ENCODE measurements around the gene PRSS3. TPM values are rescaled to one million over a fixed set of nuclear protein-coding genes. Genes with fewer than 3 reads are reported as not detected.
A peak's percentile ranks its signal among the peaks of the same experiment; 100 is the strongest.
"Not testable (repeated sequence)": the region's sequence is repeated elsewhere in the genome, so short reads cannot be mapped to it uniquely, and the experiment has no call there.

The PRSS3 gene
- total and polyA plus RNA-seq, 3 experiments from 2014 or later: 0.72 to 0.84 TPM; not detected in 1

- Histone ChIP-seq H3K4me3 (ENCODE audit: low read length) (no peak overlapping the region), H3K27ac (ENCODE audit: low read depth, low read length) (no peak overlapping the region), H3K9me3 (ENCODE audit: low read length) (no peaks in the 10 kb centered on the region), H3K36me3 (ENCODE audit: insufficient read depth, low read length) (no peaks in the 10 kb centered on the region), H3K27me3 (ENCODE audit: insufficient read depth, low read length, poor library complexity, severe bottlenecking) (no peaks in the 10 kb centered on the region), H3K4me1 (ENCODE audit: insufficient read depth, low read length) (no peaks in the 10 kb centered on the region)
- Mint-ChIP-seq H3K4me1 (no peaks in the 10 kb centered on the region), H3K9me3 (peaks cover 0 to 3% (median 0%) of the 10 kb centered on the region in 5 donors), H3K27ac (no peak overlapping the region), H3K27me3 (peaks cover 6 to 43% of the 10 kb centered on the region in 2 donors), H3K36me3 (peaks cover 0 to 4% (median 0%) of the 10 kb centered on the region in 3 donors), H3K4me3 (no peak overlapping the region)
- ChIA-PET CTCF (no interaction called here), POLR2A (no interaction called here)
- no peak for DNase-seq
Measured at GRCh38 chr9:33799928-33800704, 4.8 kb downstream of the PRSS3 start.

- Histone ChIP-seq H3K27ac (ENCODE audit: low read depth, low read length) (no peak overlapping the region), H3K36me3 (ENCODE audit: insufficient read depth, low read length) (no peaks in the 10 kb centered on the region), H3K4me1 (ENCODE audit: insufficient read depth, low read length) (no peaks in the 10 kb centered on the region), H3K4me3 (ENCODE audit: low read length) (no peak overlapping the region), H3K27me3 (ENCODE audit: insufficient read depth, low read length, poor library complexity, severe bottlenecking) (no peaks in the 10 kb centered on the region), H3K9me3 (ENCODE audit: low read length) (no peaks in the 10 kb centered on the region)
- Mint-ChIP-seq H3K9me3 (peaks cover 0 to 3% (median 0%) of the 10 kb centered on the region in 5 donors), H3K36me3 (peaks cover 0 to 4% (median 0%) of the 10 kb centered on the region in 3 donors), H3K4me1 (no peaks in the 10 kb centered on the region), H3K27me3 (peaks cover 6 to 41% of the 10 kb centered on the region in 2 donors), H3K4me3 (no peak overlapping the region), H3K27ac (no peak overlapping the region)
- ChIA-PET POLR2A (no interaction called here), CTCF (no interaction called here)
- no peak for DNase-seq
Measured at GRCh38 chr9:33800886-33801285, 5.5 kb downstream of the PRSS3 start.

GRCh38 chr9:33801943-33802500 is 6.7 kb downstream of the PRSS3 start:
- H3K27ac Mint-ChIP-seq; POLR2A ChIA-PET; H3K4me3 ChIP-seq (ENCODE audit: low read length); CTCF ChIA-PET; H3K4me1 ChIP-seq (ENCODE audit: insufficient read depth, low read length); H3K4me3 Mint-ChIP-seq; H3K4me1 Mint-ChIP-seq; H3K9me3 Mint-ChIP-seq; DNase-seq; H3K27me3 ChIP-seq (ENCODE audit: insufficient read depth, low read length, poor library complexity, severe bottlenecking); H3K9me3 ChIP-seq (ENCODE audit: low read length); H3K36me3 Mint-ChIP-seq; H3K27ac ChIP-seq (ENCODE audit: low read depth, low read length); H3K36me3 ChIP-seq (ENCODE audit: insufficient read depth, low read length): not testable (repeated sequence)
- peaks cover 5 to 36% of the 10 kb centered on the region in 2 donors for H3K27me3 Mint-ChIP-seq

GRCh38 chr9:33804196-33804595 is 8.8 kb downstream of the PRSS3 start:
- peaks cover 0 to 26% of the 10 kb centered on the region in 2 donors for H3K27me3 Mint-ChIP-seq
- H3K36me3 Mint-ChIP-seq; H3K27me3 ChIP-seq (ENCODE audit: insufficient read depth, low read length, poor library complexity, severe bottlenecking); H3K4me1 ChIP-seq (ENCODE audit: insufficient read depth, low read length); H3K4me3 Mint-ChIP-seq; POLR2A ChIA-PET; H3K9me3 ChIP-seq (ENCODE audit: low read length); H3K27ac ChIP-seq (ENCODE audit: low read depth, low read length); H3K36me3 ChIP-seq (ENCODE audit: insufficient read depth, low read length); DNase-seq; H3K4me1 Mint-ChIP-seq; H3K27ac Mint-ChIP-seq; H3K4me3 ChIP-seq (ENCODE audit: low read length); CTCF ChIA-PET; H3K9me3 Mint-ChIP-seq: not testable (repeated sequence)

GRCh38 chr9:33807156-33807555 is 11.8 kb downstream of the PRSS3 start:
- CTCF ChIA-PET: interaction anchor here (0.7 to 1.2 kb wide), 2 partner anchors 45 to 69 kb away, joined by 3 read pairs; no protein-coding TSS in a partner anchor
- H3K9me3 Mint-ChIP-seq; POLR2A ChIA-PET; H3K27ac ChIP-seq (ENCODE audit: low read depth, low read length); DNase-seq; H3K4me3 ChIP-seq (ENCODE audit: low read length); H3K9me3 ChIP-seq (ENCODE audit: low read length); H3K4me1 Mint-ChIP-seq; H3K27me3 ChIP-seq (ENCODE audit: insufficient read depth, low read length, poor library complexity, severe bottlenecking); H3K4me3 Mint-ChIP-seq; H3K36me3 Mint-ChIP-seq; H3K4me1 ChIP-seq (ENCODE audit: insufficient read depth, low read length); H3K27ac Mint-ChIP-seq; H3K36me3 ChIP-seq (ENCODE audit: insufficient read depth, low read length): not testable (repeated sequence)
- H3K27me3 Mint-ChIP-seq: peaks cover 0 to 26% of the 10 kb centered on the region in 2 donors

- H3K9me3 ChIP-seq (ENCODE audit: low read length); H3K27me3 ChIP-seq (ENCODE audit: insufficient read depth, low read length, poor library complexity, severe bottlenecking); CTCF ChIA-PET; H3K4me1 Mint-ChIP-seq; H3K9me3 Mint-ChIP-seq; H3K36me3 Mint-ChIP-seq; H3K4me1 ChIP-seq (ENCODE audit: insufficient read depth, low read length); H3K4me3 ChIP-seq (ENCODE audit: low read length); DNase-seq; H3K36me3 ChIP-seq (ENCODE audit: insufficient read depth, low read length); H3K4me3 Mint-ChIP-seq; POLR2A ChIA-PET; H3K27ac Mint-ChIP-seq; H3K27ac ChIP-seq (ENCODE audit: low read depth, low read length): not testable (repeated sequence)
- peaks cover 1 to 22% of the 10 kb centered on the region in 2 donors for H3K27me3 Mint-ChIP-seq
Measured at GRCh38 chr9:33808979-33809322, 13.6 kb downstream of the PRSS3 start.

- CTCF ChIA-PET: no interaction called here
- Mint-ChIP-seq H3K36me3 (no peaks in the 10 kb centered on the region), H3K9me3 (no peaks in the 10 kb centered on the region), H3K27me3 (peaks cover 1 to 17% of the 10 kb centered on the region in 2 donors), H3K4me3 (no peak overlapping the region), H3K4me1 (peaks cover 6 to 9% (median 9%) of the 10 kb centered on the region in 3 donors), H3K27ac (no peak overlapping the region)
- no peaks in the 10 kb centered on the region for H3K4me1 ChIP-seq (ENCODE audit: insufficient read depth, low read length)
- no peaks in the 10 kb centered on the region for H3K27me3 ChIP-seq (ENCODE audit: insufficient read depth, low read length, poor library complexity, severe bottlenecking)
- no peak overlapping the region for H3K4me3 ChIP-seq (ENCODE audit: low read length)
- H3K27ac ChIP-seq (ENCODE audit: low read depth, low read length): no peak overlapping the region
- no peaks in the 10 kb centered on the region for H3K36me3 ChIP-seq (ENCODE audit: insufficient read depth, low read length)
- DNase-seq: no peak
- H3K9me3 ChIP-seq (ENCODE audit: low read length): no peaks in the 10 kb centered on the region
- POLR2A ChIA-PET: no interaction called here
Measured at GRCh38 chr9:33809506-33809905, 14.1 kb downstream of the PRSS3 start.

GRCh38 chr9:33813712-33814641 is 18.6 kb downstream of the PRSS3 start:
- peak in 2 of 5 donors; percentile 47 to 63 for DNase-seq
- H3K27ac Mint-ChIP-seq: peak overlapping the region in 5 of 8 donors; percentile 78 to 98 (median 87)
- Histone ChIP-seq H3K9me3 (ENCODE audit: low read length) (no peaks in the 10 kb centered on the region), H3K27me3 (ENCODE audit: insufficient read depth, low read length, poor library complexity, severe bottlenecking) (no peaks in the 10 kb centered on the region), H3K27ac (ENCODE audit: low read depth, low read length) (no peak overlapping the region), H3K36me3 (ENCODE audit: insufficient read depth, low read length) (no peaks in the 10 kb centered on the region), H3K4me3 (ENCODE audit: low read length) (no peak overlapping the region), H3K4me1 (ENCODE audit: insufficient read depth, low read length) (peaks cover 13% of the 10 kb centered on the region)
- peaks cover 1 to 10% of the 10 kb centered on the region in 2 donors for H3K27me3 Mint-ChIP-seq
- peaks cover 24 to 35% (median 33%) of the 10 kb centered on the region in 3 donors for H3K4me1 Mint-ChIP-seq
- H3K4me3 Mint-ChIP-seq: peak overlapping the region in 1 of 7 donors; percentile 86
- ChIA-PET POLR2A (interaction anchor here (0.8 to 1.0 kb wide), 2 partner anchors 38 to 234 kb away, joined by 3 read pairs; no protein-coding TSS in a partner anchor), CTCF (interaction anchor here (0.7 to 4.1 kb wide), 21 partner anchors 11 to 560 kb away, joined by 3 to 49 read pairs (median 4); partner anchors contain the start of genes PRSS3 and UBAP2)
- H3K9me3 Mint-ChIP-seq: no peaks in the 10 kb centered on the region
- H3K36me3 Mint-ChIP-seq: peaks cover 0 to 6% (median 0%) of the 10 kb centered on the region in 3 donors

Data from CD8-positive, alpha-beta memory T cell (primary cell).